ENCODE results near the gene FOXN3. TPM values are rescaled to one million over a fixed set of nuclear protein-coding genes. Genes with fewer than 3 reads are reported as not detected.

FOXN3 gene
- polyA plus RNA-seq, 3 donors, result 38.7 to 57.4 (median 42.0) TPM

GRCh38 chr14:89290813-89291212, 126.2 kb downstream of the FOXN3 start:
- Histone ChIP-seq H4K20me1 (ENCODE audit: insufficient read depth, low read length) (peaks cover 97% of the 10 kb centered on the region), H2AFZ (ENCODE audit: insufficient read depth, low read depth, low read length, poor library complexity, severe bottlenecking) (no peak overlapping the region), H3K36me3 (replicated peaks in 1 of 2; ENCODE audit: control insufficient read depth in 1 of 2, insufficient read depth in 2 of 2, low read length in 2 of 2) (peaks cover 9 to 63% of the 10 kb centered on the region in 2 donors), H3K79me2 (ENCODE audit: insufficient read depth, low read length) (peaks cover 33% of the 10 kb centered on the region), H3K9me3 (replicated peaks in 1 of 2; ENCODE audit: control insufficient read depth in 1 of 2, insufficient read depth in 1 of 2, low read length in 2 of 2) (no peaks in the 10 kb centered on the region), H3K4me2 (replicated peaks; ENCODE audit: extremely low read depth, low read length, poor library complexity, severe bottlenecking) (no peak overlapping the region), H3K27ac (ENCODE audit: low read depth in 1 of 2, low read length in 2 of 2) (no peak overlapping the region), H3K4me3 (replicated peaks in 1 of 3; ENCODE audit: low read depth in 2 of 3, low read length in 3 of 3) (no peak overlapping the region), H3K9ac (ENCODE audit: insufficient read depth, low read length, poor library complexity, severe bottlenecking) (no peak overlapping the region), H3K4me1 (ENCODE audit: control insufficient read depth in 1 of 2, insufficient read depth in 2 of 2, low read length in 2 of 2) (no peaks in the 10 kb centered on the region), H3K27me3 (ENCODE audit: control insufficient read depth in 2 of 2, insufficient read depth in 2 of 2, low read length in 2 of 2) (no peaks in the 10 kb centered on the region)
- WGBS (ENCODE audit: insufficient coverage), result 92% methylated on average over 4 of the region's 8 CpGs
- H3K27me3 Mint-ChIP-seq (ENCODE audit: low read depth in 3 of 3), result peaks cover 0 to 2% (median 1%) of the 10 kb centered on the region in 3 donors
- no peak for TF ChIP-seq CTCF (IDR thresholded peaks at IDR 0.05)
- peaks cover 14% of the 10 kb centered on the region for H3K4me1 Mint-ChIP-seq
- H3K9me3 Mint-ChIP-seq, result no peaks in the 10 kb centered on the region
- DNase-seq, result no peak
- intact Hi-C loops (cut with micrococcal nuclease), result no loop called here
- H3K27ac Mint-ChIP-seq, result peak overlapping the region in 5 of 7 donors; percentile 3 to 74 (median 43)
- H3K36me3 Mint-ChIP-seq, result peaks cover 48 to 64% of the 10 kb centered on the region in 2 donors
- H3K4me3 Mint-ChIP-seq, result no peak overlapping the region

- intact Hi-C loops (cut with micrococcal nuclease), result no loop called here
- Histone ChIP-seq H3K27me3 (ENCODE audit: control insufficient read depth in 2 of 2, insufficient read depth in 2 of 2, low read length in 2 of 2) (no peaks in the 10 kb centered on the region), H2AFZ (ENCODE audit: insufficient read depth, low read depth, low read length, poor library complexity, severe bottlenecking) (no peak overlapping the region), H3K4me2 (replicated peaks; ENCODE audit: extremely low read depth, low read length, poor library complexity, severe bottlenecking) (no peak overlapping the region), H3K27ac (ENCODE audit: low read depth in 1 of 2, low read length in 2 of 2) (no peak overlapping the region), H3K36me3 (replicated peaks in 1 of 2; ENCODE audit: control insufficient read depth in 1 of 2, insufficient read depth in 2 of 2, low read length in 2 of 2) (peaks cover 10 to 63% of the 10 kb centered on the region in 2 donors), H3K79me2 (ENCODE audit: insufficient read depth, low read length) (peaks cover 31% of the 10 kb centered on the region), H3K4me1 (ENCODE audit: control insufficient read depth in 1 of 2, insufficient read depth in 2 of 2, low read length in 2 of 2) (no peaks in the 10 kb centered on the region), H3K9ac (ENCODE audit: insufficient read depth, low read length, poor library complexity, severe bottlenecking) (no peak overlapping the region), H4K20me1 (ENCODE audit: insufficient read depth, low read length) (peaks cover 97% of the 10 kb centered on the region), H3K4me3 (replicated peaks in 1 of 3; ENCODE audit: low read depth in 2 of 3, low read length in 3 of 3) (no peak overlapping the region), H3K9me3 (replicated peaks in 1 of 2; ENCODE audit: control insufficient read depth in 1 of 2, insufficient read depth in 1 of 2, low read length in 2 of 2) (no peaks in the 10 kb centered on the region)
- no peak for DNase-seq
- Mint-ChIP-seq H3K9me3 (no peaks in the 10 kb centered on the region), H3K4me3 (no peak overlapping the region), H3K27ac (no peak overlapping the region), H3K36me3 (peaks cover 48 to 57% of the 10 kb centered on the region in 2 donors), H3K27me3 (ENCODE audit: low read depth in 3 of 3) (peaks cover 0 to 2% (median 1%) of the 10 kb centered on the region in 3 donors), H3K4me1 (peaks cover 13% of the 10 kb centered on the region)
- no peak for TF ChIP-seq CTCF (IDR thresholded peaks at IDR 0.05)
- WGBS (ENCODE audit: insufficient coverage), result no CpG with 5 or more reads among the region's 5 CpGs
Measured at GRCh38 chr14:89289477-89289876, 127.6 kb downstream of the FOXN3 start.

All from CD14-positive monocyte (primary cell).